GM12878 (cell line): ENCODE data around the gene ZNF165. TPM values are rescaled to one million over a fixed set of nuclear protein-coding genes. Genes with fewer than 3 reads are reported as not detected.

ENCODE experiments used
- ATAC-seq: fragments of 200-7000 bp; cut with Tn5 transposase; 3 replicates; pipeline ENCODE4 v1.9.1; 2020; ENCODE audit warnings: mild to moderate bottlenecking, moderate library complexity
- BruUV-seq: library from RNA; stranded (reverse); fragments of 400-500 nt; replicated peaks from 2 replicates; lab custom pipeline; 2021; lab: Mats Ljungman, UMichigan
- CTCF ChIA-PET: fragments of 300-600 bp; sonication (Branson Sonifier 250); formaldehyde crosslinking; extraction: SDS; loops from one replicate; lab custom pipeline; 2021; ENCODE audit warnings: inconsistent platforms; lab: Yijun Ruan, JAX
- POLR2A ChIA-PET: fragments of 350-600 bp; formaldehyde crosslinking; extraction: SDS; loops from one replicate; lab custom pipeline; 2021; ENCODE audit warnings: inconsistent platforms; lab: Charles Lee
- RAD21 ChIA-PET: fragments of 300-600 bp; sonication (Branson Sonifier 250); formaldehyde crosslinking; loops from one replicate; lab custom pipeline; 2023; ENCODE audit warnings: antibody characterized with exemption; ENCODE audit not compliant: unreplicated experiment; lab: Charles Lee
- SMC1A ChIA-PET: fragments of 300-600 bp; sonication (Branson Sonifier 250); formaldehyde crosslinking; loops from one replicate; lab custom pipeline; 2023; ENCODE audit not compliant: unreplicated experiment, uncharacterized antibody; lab: Charles Lee
- DNase-seq: peaks from one replicate; pipeline ENCODE4 v3.0.0-alpha.2; 2011; ENCODE audit warnings: low read depth, low spot score
- FAIRE-seq: peaks from 3 replicates; lab custom pipeline; 2011; peaks lifted over from hg19 to GRCh38; lab: Jason Lieb, UNC
- H2AFZ ChIP-seq: 2 replicates; pipeline ENCODE4 v1.6.0; 2011; ENCODE audit warnings: low read depth, low read length, control low read depth; ENCODE audit not compliant: control insufficient read depth
- H3K27ac ChIP-seq: 2 replicates; pipeline ENCODE4 v1.5.1; 2011; ENCODE audit warnings: control low read depth; ENCODE audit not compliant: control insufficient read depth, insufficient read depth
- H3K27me3 ChIP-seq, 2 experiments: replicated peaks in 1 of 2; 2 replicates each; pipeline versions ENCODE4 v1.6.0 to v1.6.1; 2011; ENCODE audit warnings: low read length in 1 of 2; ENCODE audit not compliant: control insufficient read depth in 2 of 2, insufficient read depth in 2 of 2
- H3K36me3 ChIP-seq, 2 experiments: 2 replicates each; pipeline ENCODE4 v1.5.1; 2011; ENCODE audit warnings: low read length in 1 of 2; ENCODE audit not compliant: control insufficient read depth in 2 of 2, insufficient read depth in 2 of 2
- H3K4me1 ChIP-seq: 2 replicates; pipeline ENCODE4 v1.6.1; 2011; ENCODE audit warnings: mild to moderate bottlenecking, low read length, moderate library complexity, mixed read lengths; ENCODE audit not compliant: control insufficient read depth, insufficient read depth
- H3K4me2 ChIP-seq: 2 replicates; pipeline ENCODE4 v1.6.0; 2011; ENCODE audit warnings: control low read depth; ENCODE audit not compliant: control insufficient read depth, insufficient read depth
- H3K4me3 ChIP-seq: fragments of 200-600 bp; sonication (generic); 2 replicates; pipeline ENCODE4 v1.5.1; 2016
- H3K79me2 ChIP-seq: 2 replicates; pipeline ENCODE4 v1.6.0; 2011; ENCODE audit warnings: low read length; ENCODE audit not compliant: control insufficient read depth, insufficient read depth
- H3K9ac ChIP-seq: 2 replicates; pipeline ENCODE4 v1.8.0; 2011; ENCODE audit warnings: low read length, control low read depth, mixed read lengths; ENCODE audit not compliant: control insufficient read depth, insufficient read depth
- H3K9me3 ChIP-seq: replicated peaks from 3 replicates; pipeline ENCODE4 v1.5.1; 2011; ENCODE audit warnings: mild to moderate bottlenecking, low read length; ENCODE audit not compliant: control insufficient read depth, insufficient read depth
- H4K20me1 ChIP-seq: 2 replicates; pipeline ENCODE4 v1.6.0; 2011; ENCODE audit not compliant: control insufficient read depth, insufficient read depth
- BMI1 ChIP-seq: fragments of 450-650 bp; IDR thresholded peaks from 2 replicates; pipeline ENCODE4 v1.6.1; 2016; ENCODE audit warnings: mild to moderate bottlenecking, moderate library complexity, borderline replicate concordance
- CBX3 ChIP-seq: fragments of 200-600 bp; sonication (generic); IDR thresholded peaks from 2 replicates; pipeline ENCODE4 v1.6.1; 2016; ENCODE audit warnings: low read depth, borderline replicate concordance
- CHD4 ChIP-seq: fragments of 200-600 bp; sonication (generic); IDR thresholded peaks from 2 replicates; pipeline ENCODE4 v1.6.1; 2016; ENCODE audit warnings: mild to moderate bottlenecking
- HDAC6 ChIP-seq: fragments of 200-600 bp; sonication (generic); IDR thresholded peaks from one replicate; pipeline ENCODE4 v1.8.0; 2017; ENCODE audit warnings: antibody characterized with exemption; ENCODE audit not compliant: unreplicated experiment
- NFXL1 ChIP-seq: fragments of 450-650 bp; IDR thresholded peaks from 2 replicates; pipeline ENCODE4 v1.6.1; 2017; ENCODE audit warnings: antibody characterized with exemption, mild to moderate bottlenecking, borderline replicate concordance
- NR2C1 ChIP-seq: fragments of 450-650 bp; IDR thresholded peaks from 2 replicates; pipeline ENCODE4 v1.6.1; 2017; ENCODE audit warnings: antibody characterized with exemption, mild to moderate bottlenecking, moderate library complexity
- RAD51 ChIP-seq: fragments of 450-650 bp; IDR thresholded peaks from 2 replicates; pipeline ENCODE4 v1.6.1; 2016; ENCODE audit warnings: moderate library complexity, mild to moderate bottlenecking, inconsistent platforms
- TCF12 ChIP-seq: IDR thresholded peaks from 2 replicates; pipeline ENCODE4 v1.6.1; 2011; ENCODE audit warnings: low read depth, mild to moderate bottlenecking, low read length
- WGBS: methylation state at CpG from one replicate; pipeline ENCODE4 v1.1.6; 2016; ENCODE audit warnings: low lambda C conversion rate; ENCODE audit not compliant: insufficient replicate concordance, insufficient coverage; ENCODE audit errors: missing lambda C conversion rate; 5-methylcytosine and 5-hydroxymethylcytosine counted together
- in situ Hi-C: fragments of 300-500 bp; cut with MboI; formaldehyde crosslinking; loops from 9 replicates; pipeline ENCODE4 v1.14.3; 2018; ENCODE audit warnings: mixed read lengths
- intact Hi-C: fragments of 100-400 bp; cut with micrococcal nuclease; formaldehyde crosslinking; loops from one replicate; pipeline ENCODE4 v1.14.2; 2022; ENCODE audit not compliant: unreplicated experiment
- polyA plus RNA-seq, 11 experiments: library from polyadenylated mRNA; depleted of rRNA in 4 of 11; unstranded in 6 of 11; stranded (reverse) in 5 of 11; fragments of >200 nt; fragmentation: Nextera tagmentation in 4 of 11; fragmentation: Illumina TruSeq in 1 of 11; extraction: Ambion mirVana in 4 of 11; extraction: Trizol in 1 of 11; gene quantifications; 1 replicate in 1 of 11; 2 replicates in 10 of 11; pipeline versions ENCODE4 v1.2.1 to v1.2.3, GENCODE V29; 2011 to 2016; ENCODE audit warnings: inconsistent platforms in 2 of 11, missing spikeins in 2 of 11, low read depth in 1 of 11
- total RNA-seq, 4 experiments: library from RNA; depleted of rRNA in 3 of 4; stranded (reverse); fragments of >200 nt in 3 of 4; fragmentation: Illumina TruSeq in 1 of 4; extraction: Trizol in 1 of 4; gene quantifications; 2 replicates each; pipeline versions ENCODE4 v1.2.1 to v1.2.3, GENCODE V29; 2013 to 2021
- TF ChIP-seq, protein P1 (sequence below): IDR thresholded peaks from 2 replicates; pipeline ENCODE4 v1.6.1; 2011; ENCODE audit warnings: borderline replicate concordance, low read depth, mild to moderate bottlenecking, moderate library complexity, low read length; ENCODE audit not compliant: insufficient read depth, poor library complexity, severe bottlenecking
- TF ChIP-seq, protein P2 (sequence below): fragments of 450-650 bp; formaldehyde crosslinking; IDR thresholded peaks from 2 replicates; pipeline ENCODE4 v1.5.0; 2022; ENCODE audit warnings: mild to moderate bottlenecking, missing genetic modification characterization
- TF ChIP-seq, protein P3 (sequence below): fragments of 450-650 bp; IDR thresholded peaks from 2 replicates; pipeline ENCODE4 v1.6.1; 2016; ENCODE audit warnings: mild to moderate bottlenecking

Gene ZNF165
- total and polyA plus RNA-seq, 10 of the 15 experiments (the other 5 are each of a cell fraction or from before 2014, with no cell fraction given): 1.1 to 5.0 (median 2.9) TPM

DNA sequence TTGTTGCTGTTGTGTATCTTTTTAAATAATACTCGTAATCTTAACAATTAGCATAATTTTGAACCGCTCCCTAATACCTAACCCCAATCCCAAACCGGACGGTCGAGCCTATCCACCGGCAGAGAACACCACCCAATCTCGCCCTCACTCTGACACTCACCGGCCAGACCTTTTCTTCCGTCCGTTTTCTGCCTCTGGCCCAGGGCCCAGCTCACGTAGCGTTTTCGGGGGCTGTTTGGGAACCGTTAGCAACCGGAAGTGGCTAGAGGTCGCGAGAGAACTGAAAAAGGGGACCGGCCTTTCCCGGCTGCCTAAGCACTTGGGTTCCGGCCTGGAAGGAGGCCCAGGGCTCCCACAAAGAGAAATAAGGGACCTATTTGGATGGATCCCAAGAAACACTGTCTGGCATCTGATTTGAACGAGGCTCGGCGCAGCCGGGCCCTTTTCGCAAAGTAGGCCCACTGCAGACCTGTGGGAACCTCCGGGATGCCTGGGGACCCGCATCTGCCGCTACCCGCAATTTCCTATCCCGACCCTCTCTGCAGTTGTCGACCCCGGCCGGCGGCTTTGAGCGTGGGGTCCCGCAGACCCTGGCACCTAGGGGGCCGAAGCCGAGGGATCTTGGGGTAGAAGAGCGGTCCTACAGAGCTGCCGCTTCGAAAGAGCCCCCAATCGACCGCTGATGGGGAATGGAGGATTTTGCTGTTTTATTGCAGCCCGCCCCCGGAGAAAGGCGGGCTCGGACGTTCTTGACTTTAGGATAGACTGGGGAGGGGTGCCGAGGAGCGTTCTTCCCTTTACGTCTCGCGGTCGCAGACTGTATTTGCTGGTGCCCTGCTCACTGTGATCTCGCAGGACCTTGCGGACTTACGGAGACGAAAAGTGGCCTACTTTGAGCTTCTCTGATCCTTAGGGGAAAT, 56.5 kb downstream of the ZNF165 start:
- FAIRE-seq (no peak), DNase-seq (peak; percentile 56), ATAC-seq (peak; percentile 77)
- Histone ChIP-seq H4K20me1 (no peaks in the 10 kb centered on the region), H3K27me3 (no peaks in the 10 kb centered on the region), H3K4me2 (peak overlapping the region; percentile 89), H3K9me3 (no peaks in the 10 kb centered on the region), H3K79me2 (peaks cover 43% of the 10 kb centered on the region), H3K4me1 (peaks cover 20% of the 10 kb centered on the region), H2AFZ (peak overlapping the region; percentile 91), H3K36me3 (no peaks in the 10 kb centered on the region; a peak in 1 of 4 replicates), H3K9ac (peak overlapping the region; percentile 97), H3K27ac (peak overlapping the region; percentile 92), H3K4me3 (peak overlapping the region; percentile 88)
- ChIA-PET RAD21 (interaction anchor here (0.7 to 3.1 kb wide), 10 partner anchors 25 to 247 kb away, joined by 3 to 11 read pairs (median 4); partner anchors contain the start of genes ZKSCAN4, ZSCAN26 and ZSCAN31), CTCF (interaction anchor here (1.0 to 2.3 kb wide), 6 partner anchors 11 to 219 kb away, joined by 3 to 16 read pairs (median 6); partner anchors contain the start of genes ZKSCAN4 and ZSCAN16), POLR2A (interaction anchor here (1.0 kb wide), 5 partner anchors 9 to 56 kb away, joined by 3 to 5 read pairs (median 3); partner anchors contain the start of gene ZNF165), SMC1A (interaction anchor here (0.6 to 2.3 kb wide), 14 partner anchors 9 to 299 kb away, joined by 3 to 8 read pairs (median 4); partner anchors contain the start of genes ZKSCAN4 and ZSCAN26)
- WGBS: 1% methylated on average over 58 of the region's 58 CpGs
- intact Hi-C loops: loop anchor here (1.0 to 10.0 kb wide), 6 partner anchors 13 to 302 kb away; partner anchors contain the start of genes ZKSCAN4, ZNF165, ZSCAN12 and ZSCAN16
- in situ Hi-C loops: no loop called here
- no TSS peak for BruUV-seq
- no peak for TF ChIP-seq HDAC6
- TF ChIP-seq, protein P1, sequence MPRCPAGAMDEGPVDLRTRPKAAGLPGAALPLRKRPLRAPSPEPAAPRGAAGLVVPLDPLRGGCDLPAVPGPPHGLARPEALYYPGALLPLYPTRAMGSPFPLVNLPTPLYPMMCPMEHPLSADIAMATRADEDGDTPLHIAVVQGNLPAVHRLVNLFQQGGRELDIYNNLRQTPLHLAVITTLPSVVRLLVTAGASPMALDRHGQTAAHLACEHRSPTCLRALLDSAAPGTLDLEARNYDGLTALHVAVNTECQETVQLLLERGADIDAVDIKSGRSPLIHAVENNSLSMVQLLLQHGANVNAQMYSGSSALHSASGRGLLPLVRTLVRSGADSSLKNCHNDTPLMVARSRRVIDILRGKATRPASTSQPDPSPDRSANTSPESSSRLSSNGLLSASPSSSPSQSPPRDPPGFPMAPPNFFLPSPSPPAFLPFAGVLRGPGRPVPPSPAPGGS: peak; percentile 70
- no peak for TF ChIP-seq RAD51
- TF ChIP-seq, protein P2, sequence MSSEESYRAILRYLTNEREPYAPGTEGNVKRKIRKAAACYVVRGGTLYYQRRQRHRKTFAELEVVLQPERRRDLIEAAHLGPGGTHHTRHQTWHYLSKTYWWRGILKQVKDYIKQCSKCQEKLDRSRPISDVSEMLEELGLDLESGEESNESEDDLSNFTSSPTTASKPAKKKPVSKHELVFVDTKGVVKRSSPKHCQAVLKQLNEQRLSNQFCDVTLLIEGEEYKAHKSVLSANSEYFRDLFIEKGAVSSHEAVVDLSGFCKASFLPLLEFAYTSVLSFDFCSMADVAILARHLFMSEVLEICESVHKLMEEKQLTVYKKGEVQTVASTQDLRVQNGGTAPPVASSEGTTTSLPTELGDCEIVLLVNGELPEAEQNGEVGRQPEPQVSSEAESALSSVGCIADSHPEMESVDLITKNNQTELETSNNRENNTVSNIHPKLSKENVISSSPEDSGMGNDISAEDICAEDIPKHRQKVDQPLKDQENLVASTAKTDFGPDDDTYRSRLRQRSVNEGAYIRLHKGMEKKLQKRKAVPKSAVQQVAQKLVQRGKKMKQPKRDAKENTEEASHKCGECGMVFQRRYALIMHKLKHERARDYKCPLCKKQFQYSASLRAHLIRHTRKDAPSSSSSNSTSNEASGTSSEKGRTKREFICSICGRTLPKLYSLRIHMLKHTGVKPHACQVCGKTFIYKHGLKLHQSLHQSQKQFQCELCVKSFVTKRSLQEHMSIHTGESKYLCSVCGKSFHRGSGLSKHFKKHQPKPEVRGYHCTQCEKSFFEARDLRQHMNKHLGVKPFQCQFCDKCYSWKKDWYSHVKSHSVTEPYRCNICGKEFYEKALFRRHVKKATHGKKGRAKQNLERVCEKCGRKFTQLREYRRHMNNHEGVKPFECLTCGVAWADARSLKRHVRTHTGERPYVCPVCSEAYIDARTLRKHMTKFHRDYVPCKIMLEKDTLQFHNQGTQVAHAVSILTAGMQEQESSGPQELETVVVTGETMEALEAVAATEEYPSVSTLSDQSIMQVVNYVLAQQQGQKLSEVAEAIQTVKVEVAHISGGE (CRISPR knock-in tag): peak; percentile 94
- TF ChIP-seq CHD4: no peak
- TF ChIP-seq CBX3: no peak
- TF ChIP-seq NFXL1: no peak
- TF ChIP-seq TCF12: no peak
- TF ChIP-seq, protein P3, sequence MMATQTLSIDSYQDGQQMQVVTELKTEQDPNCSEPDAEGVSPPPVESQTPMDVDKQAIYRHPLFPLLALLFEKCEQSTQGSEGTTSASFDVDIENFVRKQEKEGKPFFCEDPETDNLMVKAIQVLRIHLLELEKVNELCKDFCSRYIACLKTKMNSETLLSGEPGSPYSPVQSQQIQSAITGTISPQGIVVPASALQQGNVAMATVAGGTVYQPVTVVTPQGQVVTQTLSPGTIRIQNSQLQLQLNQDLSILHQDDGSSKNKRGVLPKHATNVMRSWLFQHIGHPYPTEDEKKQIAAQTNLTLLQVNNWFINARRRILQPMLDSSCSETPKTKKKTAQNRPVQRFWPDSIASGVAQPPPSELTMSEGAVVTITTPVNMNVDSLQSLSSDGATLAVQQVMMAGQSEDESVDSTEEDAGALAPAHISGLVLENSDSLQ: 0 out of 2 replicates have a peak, but pooled peaks have one; percentile 10
- peak; percentile 92 for TF ChIP-seq NR2C1
- no peak for TF ChIP-seq BMI1
